ENCODE measurements around the gene PPP1R2B. TPM values are rescaled to one million over a fixed set of nuclear protein-coding genes. Genes with fewer than 3 reads are reported as not detected.

The PPP1R2B gene
- total RNA-seq (0.17 and 0.26 TPM in 2 replicates), polyA plus RNA-seq (not detected in 2 replicates), polyA minus RNA-seq (ENCODE audit: low replicate concordance) (not detected in 2 replicates)
- 0.08 TPM in 1 of 2 replicates, not detected in the other for polyA plus RNA-seq (2012)

- Histone ChIP-seq H3K36me3 (ENCODE audit: control insufficient read depth, insufficient read depth, low read length) (no peaks in the 10 kb centered on the region), H3K27ac (ENCODE audit: insufficient read depth, low read length) (no peak within 1 kb of the TSS)
Measured at GRCh38 chr5:156850206-156850751, at the start of gene PPP1R2B. TSS of gene PPP1R2B (plus strand) at chr5:156850295. CDS start at chr5:156850563, 268 bp downstream.

DNA sequence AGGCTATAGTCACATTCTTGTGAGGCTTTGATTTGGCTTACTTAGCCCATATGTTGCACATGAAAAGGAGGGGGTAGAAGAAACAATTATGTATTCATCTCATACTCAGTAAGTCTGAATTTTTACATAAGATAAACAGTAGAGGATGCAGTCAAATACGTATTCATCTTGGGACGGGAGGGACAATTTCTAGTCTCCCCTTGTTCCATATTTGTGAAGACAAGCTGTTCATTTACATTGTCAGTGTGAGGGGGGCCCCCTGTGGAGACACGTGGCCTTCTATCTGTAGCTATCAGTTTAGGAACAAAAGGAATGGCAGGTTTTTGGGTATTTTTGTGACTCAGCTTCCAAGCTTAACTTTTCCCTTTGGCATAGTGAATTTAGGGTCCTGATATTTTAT lies 49.2 kb upstream of the PPP1R2B start:
- H3K79me2 ChIP-seq (ENCODE audit: control insufficient read depth, insufficient read depth, low read length), result no peaks in the 10 kb centered on the region
- no peak overlapping the region for H3K9ac ChIP-seq (ENCODE audit: insufficient read depth, low read length)
- no peak for DNase-seq (ENCODE audit: low read depth in 2 of 2)
- H3K4me2 ChIP-seq (ENCODE audit: extremely low read depth, insufficient read depth, low read length), result no peak overlapping the region
- H3K4me1 ChIP-seq (ENCODE audit: control insufficient read depth, extremely low read depth, insufficient read depth, low read length), result no peaks in the 10 kb centered on the region
- no peak overlapping the region for H2AFZ ChIP-seq (ENCODE audit: low read length)
- TF ChIP-seq EZH2 (IDR thresholded peaks at IDR 0.05; ENCODE audit: low read length, missing control alignments), result no peak
- TF ChIP-seq, protein P1, sequence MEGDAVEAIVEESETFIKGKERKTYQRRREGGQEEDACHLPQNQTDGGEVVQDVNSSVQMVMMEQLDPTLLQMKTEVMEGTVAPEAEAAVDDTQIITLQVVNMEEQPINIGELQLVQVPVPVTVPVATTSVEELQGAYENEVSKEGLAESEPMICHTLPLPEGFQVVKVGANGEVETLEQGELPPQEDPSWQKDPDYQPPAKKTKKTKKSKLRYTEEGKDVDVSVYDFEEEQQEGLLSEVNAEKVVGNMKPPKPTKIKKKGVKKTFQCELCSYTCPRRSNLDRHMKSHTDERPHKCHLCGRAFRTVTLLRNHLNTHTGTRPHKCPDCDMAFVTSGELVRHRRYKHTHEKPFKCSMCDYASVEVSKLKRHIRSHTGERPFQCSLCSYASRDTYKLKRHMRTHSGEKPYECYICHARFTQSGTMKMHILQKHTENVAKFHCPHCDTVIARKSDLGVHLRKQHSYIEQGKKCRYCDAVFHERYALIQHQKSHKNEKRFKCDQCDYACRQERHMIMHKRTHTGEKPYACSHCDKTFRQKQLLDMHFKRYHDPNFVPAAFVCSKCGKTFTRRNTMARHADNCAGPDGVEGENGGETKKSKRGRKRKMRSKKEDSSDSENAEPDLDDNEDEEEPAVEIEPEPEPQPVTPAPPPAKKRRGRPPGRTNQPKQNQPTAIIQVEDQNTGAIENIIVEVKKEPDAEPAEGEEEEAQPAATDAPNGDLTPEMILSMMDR (conservative IDR thresholded peaks at IDR 0.05 in 1 of 2, IDR thresholded peaks at IDR 0.05 in 1 of 2; ENCODE audit: low read depth in 1 of 2, low read length in 2 of 2), result no peak
- H4K20me1 ChIP-seq (ENCODE audit: control insufficient read depth, extremely low read depth, insufficient read depth, low read length), result no peaks in the 10 kb centered on the region
- no peak overlapping the region for H3K27ac ChIP-seq (ENCODE audit: insufficient read depth, low read length)
- no peak overlapping the region for H3K4me3 ChIP-seq (replicated peaks in 1 of 4; ENCODE audit: control extremely low read depth in 1 of 4, insufficient read depth in 1 of 4, low read depth in 3 of 4, low read length in 4 of 4)
- H3K36me3 ChIP-seq (ENCODE audit: control insufficient read depth, insufficient read depth, low read length), result no peaks in the 10 kb centered on the region
- H3K27me3 ChIP-seq (ENCODE audit: control insufficient read depth, insufficient read depth, low read length), result no peaks in the 10 kb centered on the region
- H3K9me3 ChIP-seq (ENCODE audit: control insufficient read depth, insufficient read depth, low read depth, low read length), result no peaks in the 10 kb centered on the region

More at GRCh38 chr5:156850206-156850751, at the start of gene PPP1R2B:
- no peak within 1 kb of the TSS for H3K9ac ChIP-seq (ENCODE audit: insufficient read depth, low read length)
- H3K9me3 ChIP-seq (ENCODE audit: control insufficient read depth, insufficient read depth, low read depth, low read length), result no peaks in the 10 kb centered on the region
- H3K4me2 ChIP-seq (ENCODE audit: extremely low read depth, insufficient read depth, low read length), result no peak within 1 kb of the TSS
- no peak for TF ChIP-seq EZH2 (IDR thresholded peaks at IDR 0.05; ENCODE audit: low read length, missing control alignments)
- TF ChIP-seq, protein P1 (conservative IDR thresholded peaks at IDR 0.05 in 1 of 2, IDR thresholded peaks at IDR 0.05 in 1 of 2; ENCODE audit: low read depth in 1 of 2, low read length in 2 of 2), result no peak
- no peak for DNase-seq (ENCODE audit: low read depth in 2 of 2)
- H3K27me3 ChIP-seq (ENCODE audit: control insufficient read depth, insufficient read depth, low read length), result no peaks in the 10 kb centered on the region
- no peaks in the 10 kb centered on the region for H3K79me2 ChIP-seq (ENCODE audit: control insufficient read depth, insufficient read depth, low read length)
- no peaks in the 10 kb centered on the region for H4K20me1 ChIP-seq (ENCODE audit: control insufficient read depth, extremely low read depth, insufficient read depth, low read length)
- no peaks in the 10 kb centered on the region for H3K4me1 ChIP-seq (ENCODE audit: control insufficient read depth, extremely low read depth, insufficient read depth, low read length)
- no peak within 1 kb of the TSS for H3K4me3 ChIP-seq (replicated peaks in 1 of 4; ENCODE audit: control extremely low read depth in 1 of 4, insufficient read depth in 1 of 4, low read depth in 3 of 4, low read length in 4 of 4)
- H2AFZ ChIP-seq (ENCODE audit: low read length), result no peak within 1 kb of the TSS

DNA sequence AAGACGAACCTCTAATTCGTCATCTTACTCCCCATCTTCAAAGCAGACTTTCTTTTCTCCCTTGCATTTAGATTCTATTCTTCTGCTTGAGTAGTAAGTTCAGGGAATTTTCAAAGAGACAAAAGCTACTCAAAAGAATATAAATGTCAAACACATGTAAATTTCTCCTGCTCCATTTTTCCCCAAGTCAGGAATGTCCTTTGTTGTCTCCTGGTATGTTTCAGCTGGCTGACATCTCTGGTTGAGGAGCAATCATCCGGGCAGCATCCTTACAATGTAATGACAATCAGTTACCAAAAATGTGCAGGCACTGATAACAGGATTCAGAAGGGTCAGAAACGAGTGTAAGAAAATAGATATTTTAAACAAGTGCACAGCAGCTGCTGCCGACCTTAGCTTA lies 47.6 kb upstream of the PPP1R2B start:
- Histone ChIP-seq H3K4me3 (replicated peaks in 1 of 4; ENCODE audit: control extremely low read depth in 1 of 4, insufficient read depth in 1 of 4, low read depth in 3 of 4, low read length in 4 of 4) (no peak overlapping the region), H3K4me2 (ENCODE audit: extremely low read depth, insufficient read depth, low read length) (no peak overlapping the region), H3K9ac (ENCODE audit: insufficient read depth, low read length) (no peak overlapping the region), H3K27me3 (ENCODE audit: control insufficient read depth, insufficient read depth, low read length) (no peaks in the 10 kb centered on the region), H3K36me3 (ENCODE audit: control insufficient read depth, insufficient read depth, low read length) (no peaks in the 10 kb centered on the region), H3K27ac (ENCODE audit: insufficient read depth, low read length) (no peak overlapping the region), H2AFZ (ENCODE audit: low read length) (no peak overlapping the region), H3K79me2 (ENCODE audit: control insufficient read depth, insufficient read depth, low read length) (no peaks in the 10 kb centered on the region), H3K9me3 (ENCODE audit: control insufficient read depth, insufficient read depth, low read depth, low read length) (no peaks in the 10 kb centered on the region), H4K20me1 (ENCODE audit: control insufficient read depth, extremely low read depth, insufficient read depth, low read length) (no peaks in the 10 kb centered on the region), H3K4me1 (ENCODE audit: control insufficient read depth, extremely low read depth, insufficient read depth, low read length) (no peaks in the 10 kb centered on the region)
- no peak for DNase-seq (ENCODE audit: low read depth in 2 of 2)
- no peak for TF ChIP-seq EZH2 (IDR thresholded peaks at IDR 0.05; ENCODE audit: low read length, missing control alignments)
- TF ChIP-seq, protein P1 (conservative IDR thresholded peaks at IDR 0.05 in 1 of 2, IDR thresholded peaks at IDR 0.05 in 1 of 2; ENCODE audit: low read depth in 1 of 2, low read length in 2 of 2), result no peak
